Ovary (tissue), 3 donors: ENCODE data around the gene AFAP1L1.

Experiments
- EP300 ChIP-seq: sonication (generic); formaldehyde crosslinking; IDR thresholded peaks from one replicate; pipeline ENCODE4 v1.6.1; 2017; ENCODE audit warnings: antibody characterized with exemption
- POLR2A ChIP-seq: fragments of 450-650 bp; IDR thresholded peaks from one replicate; pipeline ENCODE4 v1.6.1; 2017; ENCODE audit warnings: antibody characterized with exemption, mild to moderate bottlenecking, moderate library complexity
- TF ChIP-seq, protein P1 (sequence below), 3 donors: fragments of 450-650 bp in 2 of 3; fragments of 200-600 bp in 1 of 3; IDR thresholded peaks; one replicate each; pipeline versions ENCODE4 v1.5.1 to v1.8.0; 2016 to 2022; ENCODE audit warnings: antibody characterized with exemption in 3 of 3, mild to moderate bottlenecking in 1 of 3
- donor health status: DM: no; HTN: no; CAD: no.

- TF ChIP-seq, protein P1, sequence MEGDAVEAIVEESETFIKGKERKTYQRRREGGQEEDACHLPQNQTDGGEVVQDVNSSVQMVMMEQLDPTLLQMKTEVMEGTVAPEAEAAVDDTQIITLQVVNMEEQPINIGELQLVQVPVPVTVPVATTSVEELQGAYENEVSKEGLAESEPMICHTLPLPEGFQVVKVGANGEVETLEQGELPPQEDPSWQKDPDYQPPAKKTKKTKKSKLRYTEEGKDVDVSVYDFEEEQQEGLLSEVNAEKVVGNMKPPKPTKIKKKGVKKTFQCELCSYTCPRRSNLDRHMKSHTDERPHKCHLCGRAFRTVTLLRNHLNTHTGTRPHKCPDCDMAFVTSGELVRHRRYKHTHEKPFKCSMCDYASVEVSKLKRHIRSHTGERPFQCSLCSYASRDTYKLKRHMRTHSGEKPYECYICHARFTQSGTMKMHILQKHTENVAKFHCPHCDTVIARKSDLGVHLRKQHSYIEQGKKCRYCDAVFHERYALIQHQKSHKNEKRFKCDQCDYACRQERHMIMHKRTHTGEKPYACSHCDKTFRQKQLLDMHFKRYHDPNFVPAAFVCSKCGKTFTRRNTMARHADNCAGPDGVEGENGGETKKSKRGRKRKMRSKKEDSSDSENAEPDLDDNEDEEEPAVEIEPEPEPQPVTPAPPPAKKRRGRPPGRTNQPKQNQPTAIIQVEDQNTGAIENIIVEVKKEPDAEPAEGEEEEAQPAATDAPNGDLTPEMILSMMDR (IDR thresholded peaks at IDR 0.05): no peak
- no peak for TF ChIP-seq EP300
- TF ChIP-seq POLR2A: no peak
Observed at GRCh38 chr5:149261246-149261645, 10.4 kb upstream of the AFAP1L1 start.
